WTC11 (cell line): Measurements from ENCODE around the gene COA1. TPM values are rescaled to one million over a fixed set of nuclear protein-coding genes. Genes with fewer than 3 reads are reported as not detected.
A peak's percentile ranks its signal among the peaks of the same experiment; 100 is the strongest.

ENCODE experiments used
- ATAC-seq: fragments of 200-7000 bp; cut with Tn5 transposase; 2 replicates; pipeline ENCODE4 v1.10.0; 2021; ENCODE audit warnings: mild to moderate bottlenecking, moderate library complexity
- CTCF ChIA-PET: fragments of 300-600 bp; sonication (Branson Sonifier 250); formaldehyde crosslinking; loops from one replicate; lab custom pipeline; 2021; ENCODE audit warnings: antibody characterized with exemption; lab: Charles Lee
- POLR2A ChIA-PET: fragments of 350-600 bp; sonication (Branson Sonifier 250); formaldehyde crosslinking; loops from one replicate; lab custom pipeline; 2021; ENCODE audit warnings: antibody characterized with exemption; lab: Charles Lee
- DNase-seq: peaks from one replicate; pipeline ENCODE4 v3.0.0; 2021; ENCODE audit warnings: low spot score
- H3K27ac Mint-ChIP-seq: 2 replicates; pipeline ENCODE4 v1.8.0; 2021; ENCODE audit warnings: mixed read lengths
- H3K27me3 Mint-ChIP-seq: 2 replicates; pipeline ENCODE4 v1.8.0; 2021; ENCODE audit warnings: low read depth, mild to moderate bottlenecking, moderate library complexity, mixed read lengths
- H3K36me3 Mint-ChIP-seq: 2 replicates; pipeline ENCODE4 v1.8.0; 2021; ENCODE audit warnings: mixed read lengths
- H3K4me1 Mint-ChIP-seq: 2 replicates; pipeline ENCODE4 v1.8.0; 2022; ENCODE audit warnings: mixed read lengths
- H3K4me3 Mint-ChIP-seq: 2 replicates; pipeline ENCODE4 v1.8.0; 2021; ENCODE audit warnings: mild to moderate bottlenecking, moderate library complexity, mixed read lengths
- H3K9me3 Mint-ChIP-seq: 2 replicates; pipeline ENCODE4 v1.8.0; 2021; ENCODE audit warnings: mixed read lengths
- ATF1 ChIP-seq: sonication (generic); formaldehyde crosslinking; IDR thresholded peaks from 2 replicates; pipeline ENCODE4 v1.8.1; 2023; ENCODE audit warnings: mild to moderate bottlenecking, moderate library complexity, missing genetic modification reagents
- CTCF ChIP-seq: fragments of 200-600 bp; IDR thresholded peaks from 2 replicates; pipeline ENCODE4 v1.8.0; 2022; ENCODE audit warnings: antibody characterized with exemption
- E2F1 ChIP-seq: sonication (generic); formaldehyde crosslinking; IDR thresholded peaks from 2 replicates; pipeline ENCODE4 v1.8.0; 2022; ENCODE audit warnings: mild to moderate bottlenecking, missing genetic modification reagents
- E2F4 ChIP-seq: sonication (generic); formaldehyde crosslinking; IDR thresholded peaks from 2 replicates; pipeline ENCODE4 v1.8.1; 2022; ENCODE audit warnings: low read depth, mild to moderate bottlenecking, moderate library complexity, missing genetic modification reagents, borderline replicate concordance
- E2F5 ChIP-seq: sonication (generic); formaldehyde crosslinking; IDR thresholded peaks from 2 replicates; pipeline ENCODE4 v1.8.1; 2022; ENCODE audit warnings: mild to moderate bottlenecking, moderate library complexity, missing genetic modification reagents
- GTF2I ChIP-seq: fragments of 250-450 bp; sonication (Bioruptor Pico); conservative IDR thresholded peaks from 2 replicates; pipeline ENCODE4 v1.4.0; 2021; ENCODE audit warnings: mild to moderate bottlenecking
- HMGXB4 ChIP-seq: sonication (generic); formaldehyde crosslinking; IDR thresholded peaks from 2 replicates; pipeline ENCODE4 v1.8.1; 2023; ENCODE audit warnings: mild to moderate bottlenecking, moderate library complexity, missing genetic modification reagents
- JUN ChIP-seq: sonication (generic); formaldehyde crosslinking; IDR thresholded peaks from 2 replicates; pipeline ENCODE4 v1.8.0; 2023; ENCODE audit warnings: mild to moderate bottlenecking, missing genetic modification reagents
- NR1H2 ChIP-seq: sonication (generic); formaldehyde crosslinking; IDR thresholded peaks from 2 replicates; pipeline ENCODE4 v1.9.0; 2021; ENCODE audit warnings: mild to moderate bottlenecking, moderate library complexity, missing genetic modification reagents
- OVOL2 ChIP-seq: fragments of 250-450 bp; sonication (Bioruptor Pico); IDR thresholded peaks from 2 replicates; pipeline ENCODE4 v1.9.0; 2021; ENCODE audit warnings: mild to moderate bottlenecking, borderline replicate concordance
- PRDM15 ChIP-seq: sonication (generic); formaldehyde crosslinking; IDR thresholded peaks from 2 replicates; pipeline ENCODE4 v1.8.0; 2022; ENCODE audit warnings: missing genetic modification reagents
- TCF7 ChIP-seq: sonication (generic); formaldehyde crosslinking; IDR thresholded peaks from 2 replicates; pipeline ENCODE4 v1.8.0; 2022; ENCODE audit warnings: mild to moderate bottlenecking, low read depth, missing genetic modification reagents, moderate library complexity
- ZNF121 ChIP-seq: sonication (generic); formaldehyde crosslinking; IDR thresholded peaks from 2 replicates; pipeline ENCODE4 v1.8.0; 2023; ENCODE audit warnings: missing genetic modification reagents
- ZNF317 ChIP-seq: sonication (generic); formaldehyde crosslinking; IDR thresholded peaks from 2 replicates; pipeline ENCODE4 v1.8.1; 2023; ENCODE audit warnings: low read depth, mild to moderate bottlenecking, moderate library complexity, missing genetic modification reagents, borderline replicate concordance
- ZNF512 ChIP-seq: sonication (generic); formaldehyde crosslinking; IDR thresholded peaks from 2 replicates; pipeline ENCODE4 v1.8.1; 2022; ENCODE audit warnings: missing genetic modification reagents, borderline replicate concordance
- total RNA-seq: library from RNA; stranded (reverse); gene quantifications from 3 replicates; pipeline ENCODE4 v1.2.3, GENCODE V29; 2021

The COA1 gene
- total RNA-seq, 1 experiment from 2014 or later, result 132 TPM

GRCh38 chr7:43757073-43757720 lies 27.9 kb upstream of the COA1 start:
- H3K4me3 Mint-ChIP-seq, result peak overlapping the region; percentile 79
- peaks cover 17% of the 10 kb centered on the region for H3K4me1 Mint-ChIP-seq
- no peaks in the 10 kb centered on the region for H3K36me3 Mint-ChIP-seq
- POLR2A ChIA-PET, result interaction anchor here (0.6 to 1.6 kb wide), 2 partner anchors 28 to 175 kb away, joined by 3 to 4 read pairs; partner anchors contain the start of genes COA1 and STK17A
- H3K27me3 Mint-ChIP-seq, result peaks cover 37% of the 10 kb centered on the region
- CTCF ChIA-PET, result interaction anchor here (1.5 to 1.6 kb wide), 2 partner anchors 35 to 54 kb away, joined by 4 read pairs; no protein-coding TSS in a partner anchor
- no peak overlapping the region for H3K27ac Mint-ChIP-seq
- TF ChIP-seq NR1H2 (CRISPR knock-in tag), result no peak
- no peak for TF ChIP-seq JUN (CRISPR knock-in tag)
- TF ChIP-seq E2F4 (CRISPR knock-in tag), result no peak
- no peak for TF ChIP-seq E2F5 (CRISPR knock-in tag)
- DNase-seq (no peak), ATAC-seq (no peak)
- H3K9me3 Mint-ChIP-seq, result peaks cover 10% of the 10 kb centered on the region

GRCh38 chr7:43756368-43757072 lies 27.2 kb upstream of the COA1 start:
- H3K36me3 Mint-ChIP-seq, result no peaks in the 10 kb centered on the region
- no peak overlapping the region for H3K27ac Mint-ChIP-seq
- TF ChIP-seq E2F1 (CRISPR knock-in tag) (no peak), GTF2I (CRISPR knock-in tag) (no peak)
- H3K9me3 Mint-ChIP-seq, result peaks cover 10% of the 10 kb centered on the region
- ChIA-PET POLR2A (no interaction called here), CTCF (no interaction called here)
- no peak for DNase-seq
- H3K27me3 Mint-ChIP-seq, result peaks cover 37% of the 10 kb centered on the region
- no peak overlapping the region for H3K4me3 Mint-ChIP-seq
- peaks cover 15% of the 10 kb centered on the region for H3K4me1 Mint-ChIP-seq
- ATAC-seq, result no peak

GRCh38 chr7:43754596-43754995 lies 25.3 kb upstream of the COA1 start:
- H3K4me3 Mint-ChIP-seq, result no peak overlapping the region
- ChIA-PET CTCF (interaction anchor here (0.6 to 0.7 kb wide), 2 partner anchors 172 to 756 kb away, joined by 3 read pairs; no protein-coding TSS in a partner anchor), POLR2A (interaction anchor here (0.6 kb wide), 1 partner anchor 142 kb away, joined by 4 read pairs; no protein-coding TSS in a partner anchor)
- peaks cover 10% of the 10 kb centered on the region for H3K9me3 Mint-ChIP-seq
- no peak for TF ChIP-seq PRDM15 (CRISPR knock-in tag)
- no peak for TF ChIP-seq ZNF512 (CRISPR knock-in tag)
- no peak for TF ChIP-seq TCF7
- no peak for TF ChIP-seq ATF1
- no peak for TF ChIP-seq ZNF317 (CRISPR knock-in tag)
- TF ChIP-seq ZNF121 (CRISPR knock-in tag), result no peak
- TF ChIP-seq CTCF, result no peak
- no peak for TF ChIP-seq HMGXB4
- TF ChIP-seq OVOL2, result no peak
- no peaks in the 10 kb centered on the region for H3K36me3 Mint-ChIP-seq
- peaks cover 16% of the 10 kb centered on the region for H3K4me1 Mint-ChIP-seq
- no peak overlapping the region for H3K27ac Mint-ChIP-seq
- ATAC-seq, result no peak
- no peak for DNase-seq
- peaks cover 29% of the 10 kb centered on the region for H3K27me3 Mint-ChIP-seq
